GM19238 (cell line): ENCODE measurements around the gene SLC4A3.
"Not testable (repeated sequence)": the region's sequence is repeated elsewhere in the genome, so short reads cannot be mapped to it uniquely, and the experiment has no call there.

ENCODE experiments used
- DNase-seq: peaks from one replicate; pipeline ENCODE4 v3.0.0; 2011; ENCODE audit warnings: low spot score; ENCODE audit not compliant: insufficient read length

SLC4A3 gene

DNA sequence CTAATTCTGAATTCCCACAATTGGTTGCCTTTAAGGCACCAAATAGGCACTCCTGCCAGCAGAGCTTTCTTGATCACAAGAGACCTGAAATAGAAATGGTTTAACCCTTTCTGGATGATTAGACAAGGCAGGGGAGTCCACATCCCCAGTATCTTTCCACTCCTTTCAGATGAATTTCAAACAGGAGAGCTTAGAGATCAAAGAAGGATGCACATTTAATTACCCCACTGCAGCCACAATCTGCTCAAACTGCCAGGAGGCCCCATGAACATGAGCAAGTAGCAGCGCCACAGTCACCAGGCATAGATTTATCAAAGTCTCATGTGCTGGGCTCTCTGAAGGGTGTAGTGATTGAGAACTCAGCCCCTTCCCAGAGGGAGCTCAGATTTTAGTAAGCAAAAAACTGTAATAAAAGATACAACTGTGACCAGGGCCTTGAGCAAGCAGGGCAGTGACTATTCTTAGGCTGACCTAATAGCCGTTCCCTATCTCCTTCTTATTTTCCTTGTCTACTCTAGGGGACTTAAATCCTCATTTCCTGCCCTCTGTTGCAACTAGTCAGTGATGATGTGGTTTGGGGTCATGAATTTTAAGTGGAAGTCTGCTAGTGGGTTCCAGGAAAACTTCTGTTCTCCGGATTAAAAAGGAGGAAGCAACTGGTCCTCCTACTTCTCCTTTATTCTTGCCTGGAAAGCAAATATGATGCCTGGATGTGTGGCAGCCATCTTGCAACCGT is 53.7 kb downstream of the SLC4A3 start:
- DNase-seq, result no peak

DNA sequence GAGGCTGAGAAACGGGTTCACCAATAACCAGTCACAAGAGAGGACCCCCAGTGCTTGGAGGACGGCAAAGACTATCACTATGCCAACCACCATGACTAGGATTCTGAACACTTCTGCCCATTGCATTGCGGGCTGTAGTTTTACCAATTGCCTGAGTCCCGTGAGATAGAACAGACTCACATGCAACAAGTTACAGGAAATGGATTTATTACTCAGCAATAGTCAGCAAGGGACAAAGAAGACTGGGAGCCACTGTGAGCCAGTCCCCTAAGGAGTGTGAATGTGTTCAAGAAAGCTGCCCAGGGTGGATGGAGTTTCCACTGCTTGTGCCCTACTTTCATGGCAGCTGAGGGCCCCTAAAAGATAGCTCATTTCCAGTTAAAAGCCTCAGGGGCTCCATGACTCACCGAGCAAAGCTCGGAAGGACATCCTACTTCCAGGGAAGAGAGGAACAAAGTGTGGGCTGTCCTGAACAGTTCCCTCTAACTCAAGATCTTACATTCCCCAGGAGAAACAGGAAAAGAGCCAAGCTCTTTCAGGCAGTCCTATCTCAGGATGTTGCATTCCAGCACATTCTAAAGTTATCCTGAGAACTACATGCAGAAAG is 54.4 kb downstream of the SLC4A3 start:
- no peak for DNase-seq

DNA sequence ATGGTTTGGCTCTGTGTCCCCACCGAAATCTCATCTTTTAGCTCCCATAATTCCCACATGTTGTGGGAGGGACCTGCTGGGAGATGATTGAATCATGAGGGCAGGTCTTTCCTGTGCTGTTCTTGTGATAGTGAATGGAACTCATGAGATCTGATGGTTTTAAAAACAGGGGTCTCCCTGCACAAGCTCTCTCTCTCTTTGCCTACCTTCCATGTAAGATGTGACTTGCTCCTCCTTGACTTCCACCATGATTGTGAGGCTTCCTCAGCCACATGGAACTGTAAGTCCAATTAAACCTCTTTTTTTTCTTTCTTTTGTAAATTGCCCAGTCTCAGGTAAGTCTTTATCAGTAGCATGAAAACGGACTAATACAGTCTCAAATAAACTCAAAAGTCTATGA is 56.0 kb downstream of the SLC4A3 start:
- not testable (repeated sequence) for DNase-seq

DNA sequence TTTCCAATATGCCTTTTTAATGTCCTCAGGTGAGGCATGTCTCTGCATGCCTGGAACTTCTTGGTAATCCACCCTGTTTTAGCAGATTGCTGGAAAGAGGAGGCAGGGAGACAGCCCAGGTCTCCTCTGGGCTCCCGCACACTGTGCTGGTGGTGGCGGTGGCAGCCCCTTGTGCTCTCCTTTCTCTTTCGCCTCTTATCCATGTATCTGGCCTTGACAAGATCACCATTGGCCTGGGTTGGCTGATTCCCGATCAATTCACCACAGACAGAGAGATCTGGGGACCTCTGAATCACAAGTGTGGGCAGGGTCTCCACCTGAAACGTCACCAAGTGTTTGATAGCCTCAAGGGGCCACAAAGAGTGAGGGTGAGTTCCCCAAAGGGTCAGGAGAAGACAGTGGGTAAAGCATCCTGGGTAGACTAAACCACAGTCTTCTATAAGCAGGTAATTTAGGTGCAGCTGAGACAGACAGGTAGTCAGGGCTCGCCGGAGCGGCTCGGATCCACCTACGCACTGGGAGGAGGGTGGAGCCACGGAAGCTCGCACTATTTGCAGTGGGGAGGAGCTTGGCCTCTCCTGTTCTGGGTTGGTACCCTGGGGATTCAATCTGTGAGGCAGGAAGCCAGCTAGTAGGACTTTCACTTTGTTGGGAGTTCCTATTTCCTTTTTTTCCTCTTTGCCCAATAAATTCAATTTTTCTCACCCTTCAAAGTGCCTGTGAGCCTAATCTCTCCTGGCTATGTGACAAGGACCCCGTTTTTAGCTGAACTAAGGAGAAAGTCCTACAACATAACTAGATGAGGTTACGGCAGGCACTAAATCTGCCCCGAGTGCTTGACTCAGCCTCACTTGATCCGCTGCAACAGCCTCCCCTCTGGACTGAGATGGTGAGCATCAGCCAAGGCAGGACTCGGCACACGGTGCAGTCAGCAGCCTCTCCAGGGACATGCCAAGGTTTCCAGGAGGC is 57.6 kb downstream of the SLC4A3 start:
- DNase-seq, result peak; percentile 45

DNA sequence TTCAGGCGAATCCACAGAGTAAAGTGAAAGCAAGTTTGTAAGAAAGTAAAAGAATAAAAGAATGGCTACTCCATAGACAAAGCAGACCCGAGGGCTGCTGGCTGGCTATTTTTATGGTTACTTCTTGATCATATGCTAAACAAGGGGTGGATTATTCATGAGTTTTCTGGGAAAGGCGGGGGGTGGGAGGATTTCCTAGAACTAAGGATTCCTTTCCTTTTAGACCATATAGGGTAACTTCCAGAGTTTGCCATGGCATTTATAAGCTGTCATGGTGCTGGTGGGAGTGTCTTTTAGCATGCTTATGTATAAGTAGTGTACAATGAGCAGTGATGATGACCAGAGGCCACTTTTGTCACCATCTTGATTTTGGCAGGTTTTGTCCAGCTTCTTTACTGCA is 59.8 kb downstream of the SLC4A3 start:
- DNase-seq, result no peak

DNA sequence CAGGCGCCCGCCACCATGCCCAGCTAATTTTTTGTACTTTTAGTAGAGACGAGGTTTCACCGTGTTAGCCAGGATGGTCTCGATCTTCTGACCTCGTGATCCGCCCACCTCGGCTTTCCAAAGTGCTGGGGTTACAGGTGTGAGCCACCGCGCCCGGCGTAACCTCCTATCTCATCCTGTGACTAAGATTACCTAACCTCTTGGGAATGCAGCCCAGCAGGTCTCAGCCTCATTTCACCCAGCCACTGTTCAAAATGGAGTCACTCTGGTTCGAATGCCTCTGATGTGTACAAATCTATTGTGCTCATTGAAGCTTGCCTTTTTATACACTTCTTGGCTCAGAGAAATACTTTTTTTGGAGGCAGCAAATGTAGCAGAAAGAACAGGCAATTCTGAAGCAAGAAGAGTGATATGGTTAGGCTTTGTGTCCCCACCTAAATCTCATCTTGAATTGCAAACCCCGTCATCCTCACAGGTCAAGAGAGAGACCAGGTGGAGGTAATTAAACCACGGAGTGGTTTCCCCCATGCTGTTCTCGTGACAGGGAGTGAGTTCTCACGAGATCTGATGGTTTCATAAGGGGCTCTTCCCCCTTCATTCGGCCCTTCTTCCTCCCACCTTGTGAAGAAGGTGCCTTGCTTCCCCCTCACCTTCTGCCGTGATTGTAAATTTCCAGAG is 60.6 kb downstream of the SLC4A3 start:
- no peak for DNase-seq

DNA sequence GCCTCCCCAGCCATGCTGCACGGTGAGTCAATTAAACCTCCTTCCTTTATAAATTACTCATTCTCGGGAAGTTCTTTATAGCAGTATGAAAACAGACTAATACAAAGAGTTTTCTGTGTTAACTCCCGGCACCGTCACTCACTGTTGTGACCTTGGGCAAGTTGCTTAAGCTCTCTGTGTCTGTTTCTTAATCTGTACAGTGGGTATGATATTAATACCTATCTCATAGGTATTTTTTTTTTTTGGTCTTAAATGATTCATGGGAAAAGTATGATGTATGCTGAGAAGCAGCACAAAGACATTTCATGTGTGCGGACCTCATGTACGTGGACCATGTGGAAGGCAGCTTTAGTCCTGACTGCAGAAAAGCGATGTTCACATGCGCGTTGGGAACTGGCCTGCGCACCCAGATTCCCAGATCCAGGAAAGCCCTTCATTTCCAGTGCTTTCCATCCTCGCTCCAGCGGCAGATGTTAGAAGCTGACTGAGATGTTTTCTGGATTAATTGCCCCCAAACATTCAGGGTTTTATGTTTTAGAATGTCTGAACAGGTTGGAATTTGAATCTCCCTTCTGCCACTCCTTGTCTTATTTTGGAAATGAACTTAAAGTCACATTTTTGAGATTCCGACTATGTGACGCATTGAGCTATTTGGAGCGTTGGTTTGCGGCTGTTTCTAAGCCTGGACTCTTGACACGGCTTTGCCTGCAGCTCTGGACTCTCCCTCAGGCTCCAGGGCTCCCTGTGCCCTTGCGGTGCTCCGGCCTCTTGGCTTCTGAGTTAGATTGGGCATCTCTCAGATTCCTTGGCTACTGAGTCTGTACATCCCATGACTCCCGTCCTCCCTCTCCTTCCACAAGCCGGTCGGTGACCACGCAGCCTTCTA is 61.4 kb downstream of the SLC4A3 start:
- no peak for DNase-seq

DNA sequence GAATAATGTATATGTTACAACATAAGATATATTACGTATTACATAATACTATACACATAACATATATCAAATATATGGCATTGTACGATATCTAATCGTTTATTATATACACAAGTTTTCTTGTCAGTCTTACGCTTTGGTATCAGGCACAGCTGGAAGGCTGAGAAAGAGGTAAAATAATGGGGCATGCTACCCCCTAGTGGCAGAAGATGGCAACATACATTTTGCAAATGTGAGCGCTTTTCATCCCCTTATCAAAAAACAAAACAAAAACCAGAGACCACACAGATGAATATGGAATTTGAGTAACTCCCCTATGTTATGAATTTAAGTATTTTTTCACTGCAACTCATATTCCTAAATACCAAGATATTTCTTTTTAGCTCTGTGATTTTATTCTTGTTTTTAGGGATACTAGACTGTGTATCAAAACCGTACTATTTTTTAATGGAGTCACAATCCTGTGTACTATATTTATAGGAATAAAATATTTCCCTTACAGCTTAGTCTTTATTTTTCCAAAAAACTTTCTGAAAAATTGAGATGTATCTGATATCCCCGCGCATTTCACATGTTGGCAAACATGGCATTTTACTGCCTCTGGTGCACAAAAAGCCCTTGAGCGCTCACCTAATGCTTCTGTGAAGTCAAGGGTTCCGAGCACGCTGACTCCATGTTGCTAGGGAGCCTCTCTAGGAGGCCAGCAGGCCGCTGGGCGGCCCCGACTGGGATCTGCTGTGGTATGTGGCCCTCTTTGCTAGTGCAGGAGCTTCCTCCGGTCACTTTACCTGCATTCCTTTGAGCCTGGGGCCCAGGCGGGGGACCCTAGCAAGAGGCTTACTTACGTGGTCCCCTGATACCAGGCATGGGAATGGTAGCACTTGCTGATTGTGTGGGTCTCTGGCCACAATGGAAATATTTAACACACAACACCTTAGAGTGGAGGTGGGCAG is 62.5 kb downstream of the SLC4A3 start:
- peak; percentile 23 for DNase-seq

DNA sequence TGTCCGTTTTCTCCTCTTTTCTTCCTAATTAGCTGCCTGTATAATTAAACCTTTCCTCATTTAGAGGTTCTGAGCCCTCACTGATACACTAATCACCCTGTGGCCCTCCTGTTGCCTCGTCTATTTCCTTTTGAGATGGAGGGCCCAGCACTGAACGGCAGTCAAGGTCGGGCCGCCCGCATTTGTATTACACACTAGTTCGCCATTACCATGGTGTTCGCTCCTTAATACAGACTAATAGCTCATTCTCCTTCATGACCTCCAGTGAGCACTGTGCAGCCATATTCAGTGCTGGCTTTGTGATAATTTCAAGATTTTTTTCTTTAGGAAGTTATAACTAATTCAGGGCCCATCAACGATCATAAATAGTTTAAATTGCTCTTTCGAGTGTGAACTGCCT is 64.1 kb downstream of the SLC4A3 start:
- DNase-seq, result no peak
